Measurements from ENCODE around the gene DHRSX. TPM values are rescaled to one million over a fixed set of nuclear protein-coding genes. Genes with fewer than 3 reads are reported as not detected.

DHRSX gene
- total and polyA plus RNA-seq, 2 of the 8 experiments (the other 6 are each of a cell fraction or from before 2014, with no cell fraction given) = 35.1 to 43.4 TPM

- no peak for TF ChIP-seq CEBPB (IDR thresholded peaks at IDR 0.05; ENCODE audit: low read depth, low read length)
These were observed 273.7 kb downstream of the DHRSX start (continued) for GRCh38 chrX:2226906-2227656.
